IMR-90 (cell line): Measurements from ENCODE around the gene SIRT2. TPM values are rescaled to one million over a fixed set of nuclear protein-coding genes. Genes with fewer than 3 reads are reported as not detected.

ENCODE experiments used
- ATAC-seq: fragments of 200-7000 bp; cut with Tn5 transposase; 2 replicates; pipeline ENCODE4 v1.9.1; 2020; ENCODE audit warnings: low read depth, mild to moderate bottlenecking, moderate library complexity
- Bru-seq: library from RNA; stranded (reverse); fragments of 400-500 nt; gene quantifications from one replicate; lab custom pipeline; 2021; lab: Mats Ljungman, UMichigan
- BruChase-seq, 2 experiments: library from RNA; stranded (reverse); fragments of 400-500 nt; gene quantifications; one replicate each; lab custom pipeline; 2021; lab: Mats Ljungman, UMichigan
- BruUV-seq: library from RNA; stranded (reverse); fragments of 400-500 nt; replicated peaks from 2 replicates; lab custom pipeline; 2021; lab: Mats Ljungman, UMichigan
- CTCF ChIA-PET: fragments of 300-600 bp; formaldehyde crosslinking; extraction: SDS; loops from one replicate; lab custom pipeline; 2021; ENCODE audit warnings: antibody characterized with exemption; lab: Yijun Ruan, JAX
- POLR2A ChIA-PET: fragments of 300-600 bp; sonication (Branson Sonifier 250); formaldehyde crosslinking; loops from one replicate; lab custom pipeline; 2022; ENCODE audit warnings: antibody characterized with exemption; ENCODE audit not compliant: unreplicated experiment; lab: Charles Lee
- DNase-seq: peaks from one replicate; pipeline ENCODE4 v3.0.0; 2013
- H2AFZ ChIP-seq: replicated peaks from 2 replicates; pipeline ENCODE3; 2013; ENCODE audit warnings: low read length, mild to moderate bottlenecking; ENCODE audit not compliant: poor library complexity
- H2AK5ac ChIP-seq: 2 replicates; pipeline ENCODE4 v1.6.1; 2013; ENCODE audit warnings: low read depth, low read length, inconsistent platforms
- H2AK9ac ChIP-seq: replicated peaks from 2 replicates; pipeline ENCODE3; 2013; ENCODE audit warnings: mild to moderate bottlenecking, low read depth, low read length, moderate library complexity; ENCODE audit not compliant: poor library complexity
- H2BK120ac ChIP-seq: 2 replicates; pipeline ENCODE4 v1.6.1; 2013; ENCODE audit warnings: low read depth, low read length, inconsistent platforms
- H2BK15ac ChIP-seq: 3 replicates; pipeline ENCODE4 v1.6.1; 2013; ENCODE audit warnings: low read depth, low read length, inconsistent platforms
- H2BK20ac ChIP-seq: 2 replicates; pipeline ENCODE4 v1.6.1; 2013; ENCODE audit warnings: low read depth, mild to moderate bottlenecking, inconsistent platforms, low read length, moderate library complexity
- H2BK5ac ChIP-seq: 2 replicates; pipeline ENCODE4 v1.6.1; 2013; ENCODE audit warnings: mild to moderate bottlenecking, low read depth, low read length, inconsistent platforms; ENCODE audit not compliant: poor library complexity, severe bottlenecking
- H3K14ac ChIP-seq: replicated peaks from 2 replicates; pipeline ENCODE4 v1.6.1; 2013; ENCODE audit warnings: low read depth, low read length, inconsistent platforms
- H3K18ac ChIP-seq: 2 replicates; pipeline ENCODE4 v1.6.1; 2013; ENCODE audit warnings: low read depth, low read length, control low read depth
- H3K23ac ChIP-seq: 2 replicates; pipeline ENCODE4 v1.6.1; 2013; ENCODE audit warnings: low read depth, low read length, inconsistent platforms
- H3K27ac ChIP-seq: 2 replicates; pipeline ENCODE4 v1.5.1; 2013; ENCODE audit warnings: mild to moderate bottlenecking, control low read depth, low read length; ENCODE audit not compliant: insufficient read depth
- H3K27me3 ChIP-seq: 2 replicates; pipeline ENCODE4 v1.6.1; 2013; ENCODE audit warnings: low read length; ENCODE audit not compliant: control insufficient read depth, insufficient read depth
- H3K36me3 ChIP-seq: 2 replicates; pipeline ENCODE4 v1.6.1; 2013; ENCODE audit warnings: low read length, mixed read lengths; ENCODE audit not compliant: control insufficient read depth, insufficient read depth
- H3K4ac ChIP-seq: 2 replicates; pipeline ENCODE4 v1.6.1; 2013; ENCODE audit warnings: low read depth, low read length, inconsistent platforms
- H3K4me1 ChIP-seq: 2 replicates; pipeline ENCODE4 v1.6.1; 2013; ENCODE audit warnings: low read length, mixed read lengths; ENCODE audit not compliant: control insufficient read depth, insufficient read depth
- H3K4me2 ChIP-seq: 2 replicates; pipeline ENCODE4 v1.6.1; 2013; ENCODE audit warnings: low read depth, mild to moderate bottlenecking, control low read depth, low read length, moderate library complexity
- H3K4me3 ChIP-seq: 2 replicates; pipeline ENCODE4 v1.5.1; 2013; ENCODE audit warnings: low read depth, mild to moderate bottlenecking, control low read depth, low read length, moderate library complexity; ENCODE audit not compliant: insufficient read depth
- H3K56ac ChIP-seq: 2 replicates; pipeline ENCODE4 v1.6.1; 2013; ENCODE audit warnings: low read length, inconsistent platforms; ENCODE audit not compliant: insufficient read depth; ENCODE audit errors: extremely low read depth
- H3K79me1 ChIP-seq, 2 experiments: 2 replicates each; pipeline ENCODE4 v1.6.1; 2013; ENCODE audit warnings: low read length in 2 of 2, inconsistent platforms in 1 of 2, low read depth in 1 of 2
- H3K9ac ChIP-seq: 2 replicates; pipeline ENCODE4 v1.6.1; 2013; ENCODE audit warnings: low read depth, low read length, control low read depth
- H3K9me1 ChIP-seq: 2 replicates; pipeline ENCODE4 v1.6.1; 2013; ENCODE audit warnings: low read length, inconsistent platforms; ENCODE audit not compliant: insufficient read depth
- H3K9me3 ChIP-seq: 2 replicates; pipeline ENCODE4 v1.6.1; 2013; ENCODE audit warnings: low read length; ENCODE audit not compliant: control insufficient read depth, insufficient read depth
- H4K20me1 ChIP-seq: 2 replicates; pipeline ENCODE4 v1.6.1; 2013; ENCODE audit warnings: low read length, inconsistent platforms; ENCODE audit not compliant: insufficient read depth
- H4K5ac ChIP-seq: 2 replicates; pipeline ENCODE4 v1.6.1; 2013; ENCODE audit warnings: mild to moderate bottlenecking, low read depth, low read length, control low read depth
- H4K8ac ChIP-seq, 2 experiments: 2 replicates each; pipeline ENCODE4 v1.6.1; 2013; ENCODE audit warnings: low read depth in 2 of 2, low read length in 2 of 2, control low read depth in 1 of 2, inconsistent platforms in 1 of 2
- H4K91ac ChIP-seq: 2 replicates; pipeline ENCODE4 v1.6.1; 2013; ENCODE audit warnings: low read depth, low read length, inconsistent platforms; ENCODE audit not compliant: insufficient read depth
- BHLHE40 ChIP-seq: fragments of 150-350 bp; IDR thresholded peaks from 2 replicates; pipeline ENCODE4 v1.6.1; 2016; ENCODE audit warnings: mild to moderate bottlenecking, low read depth, low read length
- CEBPB ChIP-seq: IDR thresholded peaks from 2 replicates; pipeline ENCODE4 v1.6.1; 2012; ENCODE audit warnings: low read depth, low read length, improper control_type of control experiment
- CHD1 ChIP-seq: IDR thresholded peaks from 2 replicates; pipeline ENCODE4 v1.6.1; 2012; ENCODE audit warnings: low read depth, low read length, improper control_type of control experiment
- CTCF ChIP-seq: conservative IDR thresholded peaks from 2 replicates; pipeline ENCODE4 v1.5.1; 2012; ENCODE audit warnings: mild to moderate bottlenecking, low read depth, low read length, improper control_type of control experiment
- FOS ChIP-seq: fragments of 150-350 bp; IDR thresholded peaks from 2 replicates; pipeline ENCODE4 v1.6.1; 2016; ENCODE audit warnings: low read depth, low read length
- MAZ ChIP-seq: IDR thresholded peaks from 2 replicates; pipeline ENCODE4 v1.6.1; 2012; ENCODE audit warnings: low read depth, mild to moderate bottlenecking, low read length, improper control_type of control experiment, moderate library complexity, borderline replicate concordance
- MXI1 ChIP-seq: IDR thresholded peaks from 2 replicates; pipeline ENCODE4 v1.6.1; 2012; ENCODE audit warnings: low read depth, mild to moderate bottlenecking, low read length, moderate library complexity, borderline replicate concordance
- NFE2L2 ChIP-seq: fragments of 150-350 bp; IDR thresholded peaks from 2 replicates; pipeline ENCODE4 v1.6.1; 2016; ENCODE audit warnings: low read depth, mild to moderate bottlenecking, low read length
- RCOR1 ChIP-seq: IDR thresholded peaks from 2 replicates; pipeline ENCODE4 v1.6.1; 2012; ENCODE audit warnings: mild to moderate bottlenecking, low read length, improper control_type of control experiment; ENCODE audit not compliant: insufficient replicate concordance
- RFX5 ChIP-seq: IDR thresholded peaks from 2 replicates; pipeline ENCODE4 v1.8.0; 2012; ENCODE audit warnings: low read depth, mild to moderate bottlenecking, low read length, moderate library complexity
- USF2 ChIP-seq: fragments of 150-350 bp; IDR thresholded peaks from 2 replicates; pipeline ENCODE4 v1.6.1; 2017; ENCODE audit warnings: mild to moderate bottlenecking, antibody characterized with exemption, low read length, low read depth
- WGBS, 2 experiments: methylation state at CpG; one replicate each; pipeline versions ENCODE4 v1.1.5 to v1.1.7; 2013; ENCODE audit warnings: missing lambda C conversion rate in 2 of 2; ENCODE audit not compliant: insufficient read length in 1 of 2; ENCODE audit errors: extremely low coverage in 2 of 2; 5-methylcytosine and 5-hydroxymethylcytosine counted together
- dilution Hi-C: fragments of 300-500 bp; cut with HindIII; formaldehyde crosslinking; loops from one replicate; pipeline ENCODE4 v1.14.3; 2018; ENCODE audit warnings: low sequenced_read_pairs; ENCODE audit not compliant: unreplicated experiment
- in situ Hi-C: fragments of 300-500 bp; cut with MboI; formaldehyde crosslinking; loops from 3 replicates; pipeline ENCODE4 v1.14.3; 2019; ENCODE audit warnings: low sequenced_read_pairs, inconsistent platforms, mixed read lengths
- intact Hi-C: fragments of 100-400 bp; cut with micrococcal nuclease; formaldehyde crosslinking; loops from 2 replicates; pipeline ENCODE4 v1.10.0; 2022
- long read RNA-seq: library from polyadenylated mRNA; unstranded; transcript quantifications from one replicate; pipeline ENCODE4 v2.0.0, GENCODE V29; 2021; ENCODE audit not compliant: unreplicated experiment
- polyA plus RNA-seq, 3 experiments: library from polyadenylated mRNA; depleted of rRNA; stranded (reverse); fragments of >200 nt; gene quantifications; 2 replicates each; pipeline ENCODE4 v1.2.3, GENCODE V29; 2012; ENCODE audit warnings: low replicate concordance in 1 of 3
- total RNA-seq: library from RNA; depleted of rRNA; stranded (reverse); fragments of >200 nt; gene quantifications from 2 replicates; pipeline ENCODE4 v1.2.3, GENCODE V29; 2012; rRNA removed

SIRT2 gene
- total RNA-seq, result 37.5 and 43.0 TPM in 2 replicates
- 50.0 and 53.8 TPM in 2 replicates for polyA plus RNA-seq (2012; rRNA removed)
- polyA plus RNA-seq (2012; cell fraction: cytosol; rRNA removed), result 40.9 and 52.4 TPM in 2 replicates
- 123 and 126 TPM in 2 replicates for polyA plus RNA-seq (2012; cell fraction: nucleus; rRNA removed; ENCODE audit: low replicate concordance)
- percentile 62 among the genes with signal in this experiment for Bru-seq, nascent RNA
- BruChase-seq, experiment 1, labeled RNA remaining after a 6-hour chase, result percentile 81 among the genes with signal in this experiment
- BruChase-seq, experiment 2, labeled RNA remaining after a 2-hour chase, result percentile 71 among the genes with signal in this experiment
- long read RNA-seq, transcript SIRT2-204 (15 exons, 2,062 nt), result major isoform, 23 of 52 reads
- long read RNA-seq, transcript SIRT2-201 (16 exons, 2,070 nt), result minor isoform, 7 of 52 reads
- long read RNA-seq, partial matches to known transcripts, result 2 of 52 reads
- long read RNA-seq, other reads (novel, unspliced or antisense), result 18 of 52 reads

- Histone ChIP-seq H3K4me3 (peak within 1 kb of the TSS; percentile 66), H3K9me1 (no peaks in the 10 kb centered on the region; the same call in none of the 2 replicates), H3K79me1 (peaks cover 20 to 47% of the 10 kb centered on the region in 2 experiments), H3K9ac (peak within 1 kb of the TSS; percentile 61), H2AK5ac (no peak within 1 kb of the TSS), H3K27ac (peak within 1 kb of the TSS; percentile 58), H3K4ac (peak within 1 kb of the TSS; percentile 56), H4K91ac (peak within 1 kb of the TSS; percentile 23; the same call in 1 of the 2 replicates), H3K27me3 (no peaks in the 10 kb centered on the region), H3K4me2 (peak within 1 kb of the TSS; percentile 99), H2AFZ (peak within 1 kb of the TSS; percentile 98), H3K14ac (peak within 1 kb of the TSS; percentile 81), H3K36me3 (peaks cover 3% of the 10 kb centered on the region; the same call in 1 of the 2 replicates), H2BK120ac (no peak within 1 kb of the TSS; the same call in 1 of the 2 replicates), H2AK9ac (peak within 1 kb of the TSS; percentile 94), H3K18ac (no peak within 1 kb of the TSS), H4K8ac (peak within 1 kb of the TSS; percentile 12 to 84; a peak in 3 of 4 replicates), H3K23ac (peak within 1 kb of the TSS; percentile 46), H4K5ac (peak within 1 kb of the TSS; percentile 22; the same call in 1 of the 2 replicates), H2BK5ac (peak within 1 kb of the TSS; percentile 56), H3K56ac (peak within 1 kb of the TSS; percentile 47), H3K4me1 (peaks cover 3% of the 10 kb centered on the region; the same call in 1 of the 2 replicates), H4K20me1 (peaks cover 4% of the 10 kb centered on the region), H3K9me3 (no peaks in the 10 kb centered on the region), H2BK15ac (no peak within 1 kb of the TSS), H2BK20ac (no peak within 1 kb of the TSS)
- 0% methylated on average over 52 of the region's 64 CpGs; no CpG with 5 or more reads in 1 of the 2 experiments for WGBS, 2 experiments
- dilution Hi-C loops, result no loop called here
- in situ Hi-C loops, result loop anchor here (25.0 kb wide), 1 partner anchor 162 kb away; the partner anchor contains the start of gene CAPN12
- ChIA-PET POLR2A (interaction anchor here (0.9 kb wide), 1 partner anchor 36 kb away, joined by 6 read pairs; no protein-coding TSS in a partner anchor), CTCF (interaction anchor here (0.6 to 1.7 kb wide), 3 partner anchors 13 to 422 kb away, joined by 3 to 10 read pairs (median 4); partner anchors contain the start of genes MRPS12 and SARS2)
- intact Hi-C loops, result loop anchor here (1.0 kb wide), 1 partner anchor 49 kb away; no protein-coding TSS in a partner anchor
- peak; percentile 99 for DNase-seq
- no TSS peak for BruUV-seq
- peak; percentile 96 for ATAC-seq
- TF ChIP-seq RCOR1 (no peak), NFE2L2 (no peak), MXI1 (peak; percentile 12; the same call in 1 of the 2 replicates), CHD1 (no peak), CTCF (no peak), MAZ (peak; percentile 47; the same call in 1 of the 2 replicates), USF2 (no peak; the same call in 1 of the 2 replicates), RFX5 (no peak), FOS (peak; percentile 60; the same call in 1 of the 2 replicates), BHLHE40 (peak; percentile 83), CEBPB (peak; percentile 77)
Observed at GRCh38 chr19:38899447-38900201, at the start of gene SIRT2, which contains the start of gene NFKBIB. Gene SIRT2, minus strand, starts transcription at chr19:38899618. Its CDS starts 97 bp downstream, at chr19:38899521. Gene NFKBIB, plus strand, starts transcription at chr19:38899969. Its CDS starts 64 bp downstream, at chr19:38900033.
